NCI-H1048 (cell line): ENCODE measurements around the gene C3.

Experiments
- DNase-seq: peaks from one replicate; lab custom pipeline; 2025; lab: John Stamatoyannopoulos, UW

The C3 gene

DNA sequence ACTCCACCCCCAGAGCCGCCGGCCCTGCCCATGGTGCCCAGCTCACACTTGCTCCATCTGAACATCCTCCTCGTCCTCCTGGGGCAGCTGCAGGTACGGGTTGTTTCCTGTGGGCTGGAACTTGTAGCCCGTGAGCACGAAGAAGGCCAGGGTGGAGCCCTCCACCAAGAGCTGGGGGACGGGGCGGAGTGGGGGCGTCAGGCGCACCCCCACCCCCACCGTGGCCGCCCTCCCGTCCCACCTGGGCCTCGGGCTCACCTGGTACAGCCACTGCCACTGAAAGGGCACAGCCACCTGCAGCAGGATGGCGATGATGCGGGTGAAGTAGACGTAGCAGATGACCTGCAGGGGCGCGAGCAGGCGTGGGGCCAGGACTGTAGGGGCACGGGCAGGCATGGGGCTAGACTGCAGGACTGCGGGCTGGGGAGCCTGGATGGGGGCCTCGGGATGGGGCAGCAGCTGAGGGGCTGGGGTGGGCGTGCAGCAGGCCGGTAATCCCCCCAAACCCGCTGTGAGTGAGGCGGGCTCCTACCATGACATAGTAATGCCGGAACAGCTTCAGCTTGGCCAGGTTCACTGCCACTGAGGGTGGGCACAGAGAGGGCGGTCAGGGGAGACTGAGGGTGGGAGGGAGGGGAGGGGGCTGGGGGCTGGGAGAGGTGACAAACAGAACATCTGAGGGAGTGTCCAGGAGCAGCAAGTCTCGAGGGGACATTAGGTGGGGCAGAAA, 10.7 kb upstream of the C3 start:
- no peak for DNase-seq

DNA sequence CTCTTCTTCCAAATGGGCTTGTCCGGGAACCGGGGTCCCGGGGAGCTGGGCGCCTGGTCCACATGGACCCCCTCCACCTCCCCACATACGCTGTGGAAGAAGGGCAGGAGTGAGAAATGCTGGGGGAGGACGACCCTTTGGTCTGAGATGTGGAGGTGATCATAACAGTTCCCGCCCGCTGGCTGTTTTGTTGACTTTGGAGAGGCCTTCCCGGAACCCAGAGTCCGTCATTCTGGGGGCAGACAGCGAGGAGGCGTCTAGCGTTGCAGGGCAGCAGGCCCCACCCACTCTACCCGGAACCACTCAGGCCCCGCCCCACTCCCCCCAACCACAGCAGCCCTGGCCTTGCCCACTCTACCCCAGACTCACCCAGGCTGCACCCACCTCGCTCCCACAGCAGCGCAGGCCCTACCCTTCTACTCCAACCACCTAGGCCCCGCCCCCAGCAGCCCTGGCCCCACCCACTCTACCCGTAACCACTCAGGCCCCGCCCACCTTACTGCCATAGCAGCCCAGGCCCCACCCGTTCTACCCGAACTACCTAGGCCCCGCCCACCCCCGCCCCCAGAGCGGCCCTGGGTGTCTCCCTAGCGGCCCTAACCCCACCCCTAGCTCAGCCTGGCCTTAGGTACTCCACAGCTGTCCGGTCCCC, 9.8 kb upstream of the C3 start:
- DNase-seq: no peak

DNA sequence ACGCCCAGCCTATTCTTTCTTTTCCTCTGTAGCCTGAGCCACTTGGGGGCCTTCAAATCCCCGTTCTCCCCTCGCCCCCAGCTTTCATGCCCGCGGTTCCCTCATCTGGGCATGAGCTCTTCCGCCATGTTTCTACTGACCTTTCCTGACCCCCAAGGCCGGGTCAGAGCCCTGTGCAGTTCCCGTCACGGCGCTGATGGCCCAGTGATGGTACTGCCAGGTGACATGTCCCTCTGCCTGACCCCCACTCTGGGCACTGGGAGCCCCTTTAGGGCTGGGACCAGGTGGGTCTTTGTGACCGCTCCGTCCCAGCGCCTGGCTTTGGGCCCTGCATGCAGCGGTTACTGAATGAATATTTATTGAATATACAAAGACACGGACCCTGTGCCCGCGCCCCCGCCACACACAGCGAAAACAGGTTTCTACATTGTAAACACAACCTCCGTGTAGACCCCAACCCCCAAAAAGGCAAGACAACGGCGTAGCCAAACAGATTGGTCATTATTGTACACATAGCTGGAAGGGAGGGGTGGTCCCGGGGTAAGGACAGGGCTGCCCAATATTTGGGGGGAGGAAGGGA, 9.2 kb upstream of the C3 start:
- no peak for DNase-seq

DNA sequence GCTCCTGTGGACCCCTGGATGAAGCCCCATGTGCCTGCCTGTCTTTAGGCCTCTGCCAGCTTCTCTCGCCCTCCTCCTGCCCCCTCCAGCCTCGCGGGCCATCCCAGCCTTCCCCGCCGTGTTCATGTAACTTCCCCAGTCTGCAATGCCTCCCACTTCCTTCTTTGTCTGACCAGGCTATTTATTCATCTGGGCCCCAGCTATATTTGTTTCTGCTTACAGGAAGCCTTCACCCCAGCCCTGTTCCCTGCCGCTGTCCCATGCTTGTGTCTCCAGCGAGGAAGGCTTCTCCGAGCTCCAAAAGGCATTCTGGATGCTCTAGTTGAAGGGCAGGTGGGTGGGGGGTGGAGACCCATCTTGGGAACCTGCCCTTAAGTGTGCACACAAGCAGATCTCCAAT, 7.9 kb upstream of the C3 start:
- no peak for DNase-seq

DNA sequence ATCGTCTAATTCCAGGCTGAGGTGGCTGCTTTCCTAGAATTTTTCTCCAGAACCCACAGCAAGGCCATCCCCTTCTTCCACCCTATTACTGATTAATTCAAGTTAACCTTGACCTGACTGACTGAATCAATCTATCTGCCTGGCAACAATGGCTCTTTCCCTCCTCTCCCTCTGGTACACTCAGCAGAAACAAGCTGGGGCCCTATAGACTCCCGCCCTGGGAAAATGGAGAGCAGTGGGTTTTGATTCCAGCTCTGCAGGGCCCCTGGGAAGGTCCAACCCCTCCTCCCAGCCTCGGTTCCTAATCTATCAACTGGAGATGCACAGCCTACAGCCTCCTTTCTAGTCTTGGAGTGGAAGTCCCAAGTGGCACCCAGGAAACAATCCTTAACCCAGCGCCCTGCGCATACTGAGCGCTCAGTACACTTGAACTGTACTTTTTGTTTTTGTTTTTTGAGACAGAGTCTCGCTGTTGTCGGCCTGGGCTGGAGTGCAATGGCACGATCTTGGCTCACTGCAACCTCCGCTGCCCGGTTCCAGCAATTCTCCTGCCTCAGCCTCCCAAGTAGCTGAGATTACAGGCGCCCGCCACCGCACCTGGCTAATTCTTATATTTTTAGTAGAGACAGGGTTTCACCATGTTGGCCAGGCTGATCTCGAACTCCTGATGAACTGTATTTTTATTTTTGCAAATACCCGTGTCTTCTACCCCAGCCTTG, 5.2 kb upstream of the C3 start:
- no peak for DNase-seq

DNA sequence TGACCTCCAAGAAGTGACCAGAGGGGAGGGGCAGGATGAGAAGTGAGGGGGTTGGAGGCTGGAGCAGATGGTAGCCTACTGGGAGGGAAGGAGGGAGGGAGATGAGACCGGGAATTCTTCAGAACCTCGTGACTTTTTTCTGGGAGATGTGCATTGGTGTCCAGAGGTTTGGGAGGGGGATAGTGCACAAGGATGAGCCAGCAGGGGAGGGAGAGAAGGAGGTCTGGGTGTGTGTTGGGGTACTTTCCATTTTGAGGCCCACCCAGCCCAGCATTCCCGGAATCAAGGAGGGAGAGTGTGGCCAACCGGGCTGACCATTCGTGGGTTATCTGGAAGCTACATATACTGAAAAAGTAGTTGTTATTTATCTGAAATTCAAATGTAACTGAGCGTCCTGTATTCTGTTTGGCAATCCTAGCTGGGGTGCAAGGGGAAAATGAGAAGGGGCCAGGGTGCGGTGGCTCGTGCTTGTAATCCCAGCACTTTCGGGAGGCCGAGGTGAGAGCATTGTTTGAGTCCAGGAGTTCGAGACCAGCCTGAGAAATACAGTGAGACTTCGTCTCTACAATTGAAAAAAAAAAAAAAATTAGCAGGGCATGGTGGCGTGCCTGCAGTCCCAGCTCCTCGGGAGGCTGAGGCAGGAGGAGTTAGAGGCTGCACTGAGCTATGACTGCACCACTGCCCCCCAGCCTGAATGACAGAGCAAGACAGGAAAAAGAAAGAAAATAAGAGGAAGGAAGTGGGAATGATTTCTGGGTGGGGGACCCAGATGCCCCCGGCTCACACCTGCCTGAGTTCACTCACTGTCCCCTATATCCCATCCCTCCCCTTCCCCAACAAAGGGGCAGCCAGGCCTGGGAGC, 4.4 kb upstream of the C3 start:
- DNase-seq: no peak

DNA sequence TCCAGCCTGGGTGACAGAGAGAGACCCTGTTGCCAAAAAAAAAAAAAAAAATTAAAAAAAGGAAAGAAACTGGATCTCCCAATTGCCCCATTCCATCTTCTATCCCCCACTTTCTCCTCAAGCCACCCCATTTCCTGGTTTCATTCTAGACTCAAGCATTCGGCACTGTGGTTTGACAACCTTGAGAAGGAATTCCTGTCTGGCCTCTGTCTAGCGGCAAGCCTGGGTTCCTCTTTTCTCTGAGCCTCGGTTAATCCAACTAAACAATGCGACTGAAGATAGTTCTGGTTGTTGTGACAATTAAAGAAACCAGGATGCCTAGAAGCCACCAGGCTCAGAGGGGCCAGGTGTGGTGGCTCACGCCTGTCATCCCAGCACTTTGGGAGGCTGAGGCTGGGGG, 3.3 kb upstream of the C3 start:
- no peak for DNase-seq

DNA sequence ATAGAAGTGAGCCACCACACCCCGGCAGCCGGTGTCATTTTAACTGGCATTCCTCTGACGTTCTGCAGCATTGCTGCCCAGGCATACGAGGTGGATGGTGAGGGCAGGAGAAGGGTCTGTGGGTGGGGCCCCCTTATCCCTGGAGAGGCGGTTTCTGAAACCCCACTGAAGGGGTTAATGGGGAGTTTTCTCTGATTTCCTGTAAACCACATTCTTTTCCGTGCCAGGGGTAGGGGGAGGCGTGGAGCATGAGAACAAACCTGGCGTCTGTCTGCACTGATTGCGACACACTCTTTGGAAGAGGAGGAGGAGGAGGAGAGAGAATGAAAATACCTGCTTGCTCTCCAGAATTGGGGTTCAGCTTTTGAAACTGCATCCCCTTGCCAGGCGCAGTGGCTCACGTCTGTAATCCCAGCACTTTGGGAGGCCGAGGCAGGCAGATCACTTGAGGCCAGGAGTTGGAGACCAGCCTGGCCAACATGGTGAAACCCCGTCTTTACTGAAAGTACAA, 2.7 kb upstream of the C3 start:
- no peak for DNase-seq

DNA sequence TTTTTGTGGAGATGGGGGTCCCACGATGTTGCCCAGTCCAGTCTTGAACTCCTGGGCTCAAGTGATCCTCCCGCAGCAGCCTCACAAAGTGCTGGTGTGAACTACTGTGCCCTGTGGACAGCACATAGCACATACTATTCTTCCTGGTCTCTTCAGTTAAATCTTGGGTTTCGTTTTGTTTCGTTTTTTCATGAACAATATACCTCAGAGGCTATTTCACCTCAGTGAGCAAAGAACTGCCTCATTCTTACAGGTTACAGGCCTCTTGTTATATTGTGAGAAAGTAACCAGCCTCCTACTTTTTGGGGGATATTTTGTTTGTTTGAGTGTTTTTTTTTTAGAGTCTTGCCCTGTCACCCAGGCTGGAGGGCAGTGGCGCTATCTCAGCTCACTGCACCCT, 1.3 kb upstream of the C3 start:
- DNase-seq: no peak

DNA sequence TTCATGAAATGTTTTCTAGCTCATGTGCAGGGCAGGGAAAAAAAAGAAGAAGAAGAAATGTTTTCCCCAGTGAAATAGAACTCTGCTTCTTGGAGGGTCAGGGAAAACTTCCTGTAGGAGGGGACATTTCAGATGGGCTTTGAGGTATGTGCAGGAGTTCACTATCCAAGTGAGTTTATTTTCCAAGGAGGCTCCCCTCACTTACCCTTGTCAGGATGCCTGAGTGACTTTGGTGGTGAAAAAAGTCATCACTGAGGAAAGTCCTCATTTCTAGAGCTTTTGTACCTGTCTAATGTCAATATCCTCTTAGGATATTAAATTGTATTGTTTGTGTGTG, 656 bp upstream of the C3 start:
- no peak for DNase-seq

DNA sequence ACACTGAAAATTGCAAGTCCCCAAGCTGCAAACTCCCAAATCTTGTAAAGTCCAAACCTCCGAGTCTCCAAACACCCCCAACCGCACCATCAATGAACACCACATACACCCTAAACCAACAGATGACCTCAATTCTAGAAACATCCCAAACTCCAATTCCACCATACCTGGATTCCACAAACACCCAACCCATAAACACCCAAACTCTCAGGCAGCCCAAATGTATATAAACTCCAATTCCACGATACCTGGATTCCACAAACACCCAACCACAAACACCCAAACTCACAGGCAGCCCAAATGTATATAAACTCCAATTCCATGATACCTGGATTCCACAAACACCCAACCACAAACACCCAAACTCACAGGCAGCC, 470 bp downstream of the C3 start:
- no peak for DNase-seq

DNA sequence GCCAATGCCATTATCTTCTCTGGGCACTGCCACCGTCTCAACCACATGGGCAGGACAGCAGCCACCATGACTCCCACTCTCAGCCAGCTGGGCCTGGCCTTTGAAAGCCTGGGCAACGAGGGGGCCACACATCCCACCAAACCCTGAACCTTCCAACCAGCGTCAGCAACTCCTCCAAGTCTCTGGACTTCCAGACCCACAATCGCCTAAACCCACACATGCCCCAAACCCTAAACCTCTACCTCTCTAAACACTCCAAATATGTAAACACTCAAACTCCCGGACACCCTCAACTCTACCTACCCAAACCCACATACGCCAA, 949 bp downstream of the C3 start:
- DNase-seq: no peak

DNA sequence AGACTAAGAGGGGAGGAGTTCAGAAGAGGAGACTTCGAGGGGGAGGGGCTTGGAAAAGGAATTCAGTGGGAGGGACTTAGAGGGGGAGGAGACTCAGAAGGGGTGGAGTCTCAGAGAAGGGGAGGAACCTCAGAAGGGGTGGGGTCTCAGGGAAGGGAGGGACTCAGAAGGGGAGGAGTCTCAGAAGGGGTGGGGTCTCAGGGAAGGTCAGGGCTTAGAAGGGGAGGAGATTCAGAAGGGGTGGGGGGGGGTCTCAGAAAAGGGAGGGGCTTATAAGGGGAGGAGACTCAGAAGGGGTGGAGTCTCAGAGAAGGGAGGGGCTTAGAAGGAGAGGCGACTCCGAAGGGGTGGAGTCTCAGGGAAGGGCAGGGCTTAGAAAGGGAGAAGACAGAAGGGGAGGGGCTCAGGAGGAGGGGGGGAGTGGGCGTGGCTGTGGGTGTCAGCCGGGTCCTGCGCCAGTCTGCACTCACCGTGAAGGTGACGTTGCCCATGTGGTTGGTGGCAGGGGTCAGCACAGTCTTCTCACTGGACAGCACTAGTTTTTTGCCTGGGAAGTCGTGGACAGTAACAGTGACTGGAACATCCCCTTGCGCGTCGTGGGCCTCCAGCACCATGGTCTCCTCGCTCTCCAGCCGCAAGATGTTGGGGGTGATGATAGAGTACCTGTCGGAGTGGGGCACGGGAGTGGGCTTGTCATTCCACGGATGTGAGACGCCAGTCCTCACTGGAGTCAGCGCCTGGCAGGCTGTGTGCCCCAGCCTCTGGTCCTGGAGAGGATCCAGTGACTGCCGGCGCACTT, 1.5 kb downstream of the C3 start:
- no peak for DNase-seq

DNA sequence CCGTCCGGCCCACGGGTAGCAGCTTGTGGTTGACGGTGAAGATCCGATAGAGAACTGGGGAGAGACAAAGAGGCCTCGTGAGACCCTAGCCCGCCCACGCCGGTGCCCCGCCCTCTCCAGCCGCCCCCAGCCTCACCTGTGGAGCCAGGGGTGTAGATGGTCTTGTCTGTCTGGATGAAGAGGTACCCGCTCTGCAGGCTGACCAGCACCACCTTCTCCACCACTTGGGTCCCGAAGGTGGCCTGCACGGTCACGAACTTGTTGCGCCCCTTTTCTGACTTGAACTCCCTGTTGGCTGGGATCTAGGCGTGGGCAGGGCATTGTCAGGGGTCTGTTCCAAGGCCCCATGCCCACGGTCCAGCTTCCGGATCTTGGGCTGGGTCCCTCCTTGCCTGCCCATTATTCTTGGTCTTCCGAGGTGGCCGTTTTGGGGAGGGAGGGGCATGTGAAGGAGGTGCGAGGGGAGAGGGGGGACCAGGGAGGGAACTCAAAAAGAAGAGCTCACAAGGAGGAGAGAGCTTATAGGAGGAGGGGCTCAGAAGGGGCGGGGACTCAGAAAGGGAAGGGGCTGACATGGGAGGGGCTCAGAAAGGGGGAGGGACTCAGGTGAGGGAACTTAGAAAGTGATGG, 2.2 kb downstream of the C3 start:
- no peak for DNase-seq

DNA sequence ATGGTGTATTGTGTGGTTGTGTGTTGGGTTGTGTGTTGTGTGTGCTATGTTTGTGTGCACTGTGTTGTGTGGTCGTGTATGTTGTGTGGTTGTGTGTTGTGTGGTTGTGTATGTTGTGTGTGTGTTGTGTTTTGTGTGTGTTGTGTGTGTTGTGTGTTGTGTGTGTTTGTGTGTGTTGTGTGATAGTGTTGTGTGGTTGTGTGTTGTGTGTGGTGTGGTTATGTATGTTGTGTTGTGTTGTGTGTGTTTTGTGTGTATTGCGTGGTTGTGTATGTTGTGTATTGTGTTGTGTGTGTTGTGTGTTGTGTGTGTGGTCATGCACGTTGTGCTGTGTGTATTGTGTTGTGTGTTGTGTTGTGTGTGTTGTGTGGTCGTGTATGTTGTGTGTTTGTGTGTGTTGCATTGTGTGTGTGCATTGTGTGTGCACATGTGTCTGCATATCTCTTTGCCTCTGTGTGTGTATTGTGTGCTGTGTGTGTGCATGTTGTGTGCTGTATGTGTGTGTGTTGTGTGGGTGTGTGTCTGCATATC, 2.9 kb downstream of the C3 start:
- no peak for DNase-seq

DNA sequence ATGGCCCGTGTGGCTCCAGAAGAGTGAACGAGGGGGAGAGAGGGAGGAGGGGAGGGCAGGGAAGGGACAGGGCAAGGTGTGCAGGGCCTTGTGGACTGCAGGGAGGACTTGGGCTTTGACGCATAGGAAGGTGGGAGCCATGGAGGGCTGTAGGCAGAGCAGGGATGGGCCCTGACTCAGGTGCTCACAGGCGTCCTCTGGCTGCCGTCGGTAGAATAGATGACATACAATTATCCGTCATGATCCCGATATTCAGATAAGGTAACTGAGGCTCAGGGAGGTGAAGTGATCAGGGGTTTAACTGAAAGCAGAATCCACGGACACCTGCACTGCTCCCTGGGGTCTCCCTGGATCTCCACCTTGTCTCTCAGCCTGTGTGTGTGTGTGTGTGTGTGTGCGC, 3.4 kb downstream of the C3 start:
- no peak for DNase-seq

DNA sequence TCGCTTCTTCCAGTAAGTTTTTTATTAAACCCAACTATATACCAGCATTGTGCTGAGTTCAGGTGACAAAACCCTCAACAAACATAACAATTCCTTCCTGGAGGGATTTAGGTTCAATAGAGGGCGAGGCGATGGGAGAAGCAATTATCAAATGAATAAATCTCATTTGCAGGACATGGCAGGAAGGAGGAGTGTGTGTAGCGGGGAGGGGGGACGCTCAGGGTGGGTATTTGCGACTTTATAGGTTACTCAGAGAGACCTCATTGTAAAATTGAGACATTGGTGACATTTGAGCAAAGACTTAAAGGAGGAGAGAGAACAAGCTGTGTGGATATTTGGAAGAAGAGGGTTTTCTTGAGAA, 3.9 kb downstream of the C3 start:
- no peak for DNase-seq

DNA sequence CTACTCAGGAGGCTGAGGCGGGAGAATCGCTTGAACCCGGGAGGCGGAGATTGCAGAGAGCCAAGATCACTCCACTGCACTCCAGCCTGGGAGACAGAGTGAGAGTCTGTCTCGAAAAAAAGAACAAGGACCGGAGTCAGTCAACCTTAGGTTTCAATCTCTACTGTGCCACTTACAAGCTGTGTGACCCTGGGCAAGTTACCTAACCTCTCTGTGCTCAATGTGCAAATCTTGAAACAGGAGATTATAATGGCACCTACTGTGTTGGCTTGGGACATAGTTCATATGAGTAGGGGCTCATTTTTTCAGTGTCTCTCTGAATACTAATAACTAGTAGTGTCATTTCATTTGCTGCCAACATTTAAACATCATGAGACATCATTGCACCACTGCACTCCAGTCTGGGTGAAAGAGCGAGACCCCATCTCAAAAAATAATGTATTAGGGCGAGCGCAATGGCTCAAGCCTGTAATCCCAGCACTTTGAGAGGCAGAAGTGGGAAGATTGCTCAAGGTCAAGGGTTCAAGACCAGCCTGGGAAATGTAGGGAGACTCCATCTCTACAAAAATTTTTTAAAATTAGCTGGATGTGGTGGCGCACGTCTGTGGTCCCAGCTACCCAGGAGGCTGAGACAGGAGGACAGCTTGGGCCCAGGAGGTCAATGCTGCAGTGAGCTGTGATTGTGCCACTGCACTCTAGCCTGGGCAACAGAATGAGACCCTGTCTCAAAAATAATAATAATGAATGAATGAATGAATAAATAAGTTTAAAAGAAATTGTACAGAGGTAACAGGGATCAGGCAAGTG, 5.5 kb downstream of the C3 start:
- no peak for DNase-seq

DNA sequence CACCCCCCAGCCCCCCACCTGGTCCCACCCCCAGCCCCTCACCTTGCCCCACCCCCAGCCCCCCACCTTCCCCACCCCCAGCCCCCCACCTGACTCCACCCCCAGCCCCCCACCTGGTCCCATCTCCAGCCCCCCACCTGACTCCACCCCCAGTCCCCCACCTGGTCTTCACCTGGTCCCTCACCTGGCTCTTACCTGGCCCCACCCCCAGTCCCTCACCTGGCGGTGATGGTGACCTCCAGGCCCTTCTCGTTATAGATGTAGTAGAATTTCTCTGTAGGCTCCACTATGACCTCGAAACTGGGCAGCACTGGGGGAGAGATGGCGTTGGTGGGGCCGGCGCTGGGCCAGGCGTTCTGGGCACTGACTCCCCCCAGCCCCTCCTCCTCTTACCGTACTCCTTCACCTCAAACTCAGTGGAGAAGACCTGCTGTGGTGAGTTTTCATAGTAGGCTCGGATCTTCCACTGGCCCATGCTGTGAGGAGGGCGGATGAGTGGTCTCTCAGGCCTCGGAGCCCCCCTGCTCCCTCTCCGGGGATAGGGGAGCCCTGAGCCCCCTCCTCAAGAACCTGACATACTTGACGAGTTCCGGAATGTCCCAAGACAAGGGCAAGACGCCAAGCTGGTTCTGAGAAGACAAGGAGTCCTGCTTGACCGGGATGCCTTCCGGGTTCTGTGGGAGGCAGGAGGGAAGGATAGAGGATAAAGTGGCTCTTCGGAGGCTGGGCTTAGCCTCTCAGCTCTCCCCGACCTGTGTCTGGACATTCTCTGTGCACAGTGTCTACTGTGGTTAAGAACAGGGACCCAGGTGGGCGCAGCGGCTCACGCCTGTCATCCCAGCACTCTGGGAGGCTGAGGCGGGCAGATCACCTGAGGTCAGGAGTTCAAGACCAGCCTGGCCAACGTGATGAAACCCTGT, 6.4 kb downstream of the C3 start:
- no peak for DNase-seq
